NCI-H82 (cell line): ENCODE measurements around the gene SCYGR5.
"Not testable (repeated sequence)": the region's sequence is repeated elsewhere in the genome, so short reads cannot be mapped to it uniquely, and the experiment has no call there.

ENCODE experiments used
- DNase-seq: peaks from one replicate; lab custom pipeline; 2025; lab: John Stamatoyannopoulos, UW

Gene SCYGR5

GRCh38 chr2:227673620-227674019 is 7.0 kb downstream of the SCYGR5 start:
- DNase-seq, result not testable (repeated sequence)

GRCh38 chr2:227674485-227674884 is 7.9 kb downstream of the SCYGR5 start:
- DNase-seq, result no peak

GRCh38 chr2:227677928-227678327 is 11.3 kb downstream of the SCYGR5 start:
- no peak for DNase-seq

- DNase-seq, result no peak
Measured at GRCh38 chr2:227684258-227684657, 17.7 kb downstream of the SCYGR5 start.

GRCh38 chr2:227687189-227687588 is 20.6 kb downstream of the SCYGR5 start:
- DNase-seq, result no peak

GRCh38 chr2:227696990-227697679 is 30.5 kb downstream of the SCYGR5 start:
- no peak for DNase-seq

- no peak for DNase-seq
Measured at GRCh38 chr2:227701556-227701955, 35.0 kb downstream of the SCYGR5 start.

- no peak for DNase-seq
Measured at GRCh38 chr2:227703280-227703732, 36.7 kb downstream of the SCYGR5 start.

- no peak for DNase-seq
Measured at GRCh38 chr2:227703961-227704360, 37.4 kb downstream of the SCYGR5 start.

- no peak for DNase-seq
Measured at GRCh38 chr2:227706859-227707258, 40.3 kb downstream of the SCYGR5 start.

- DNase-seq, result no peak
Measured at GRCh38 chr2:227707390-227707789, 40.8 kb downstream of the SCYGR5 start.

GRCh38 chr2:227710986-227711385 is 44.4 kb downstream of the SCYGR5 start:
- no peak for DNase-seq

- DNase-seq, result no peak
Measured at GRCh38 chr2:227713291-227713690, 46.7 kb downstream of the SCYGR5 start.

- no peak for DNase-seq
Measured at GRCh38 chr2:227716501-227716900, 49.9 kb downstream of the SCYGR5 start.
